GM18526 (cell line): ENCODE data around the gene TRAPPC4.

Experiments
- POLR2A ChIP-seq: IDR thresholded peaks from 3 replicates; pipeline ENCODE4 v1.6.1; 2011; ENCODE audit not compliant: insufficient read length; ENCODE audit errors: extremely low read depth

The TRAPPC4 gene

GRCh38 chr11:119027561-119028345 is 9.2 kb downstream of the TRAPPC4 start:
- TF ChIP-seq POLR2A: no peak

DNA sequence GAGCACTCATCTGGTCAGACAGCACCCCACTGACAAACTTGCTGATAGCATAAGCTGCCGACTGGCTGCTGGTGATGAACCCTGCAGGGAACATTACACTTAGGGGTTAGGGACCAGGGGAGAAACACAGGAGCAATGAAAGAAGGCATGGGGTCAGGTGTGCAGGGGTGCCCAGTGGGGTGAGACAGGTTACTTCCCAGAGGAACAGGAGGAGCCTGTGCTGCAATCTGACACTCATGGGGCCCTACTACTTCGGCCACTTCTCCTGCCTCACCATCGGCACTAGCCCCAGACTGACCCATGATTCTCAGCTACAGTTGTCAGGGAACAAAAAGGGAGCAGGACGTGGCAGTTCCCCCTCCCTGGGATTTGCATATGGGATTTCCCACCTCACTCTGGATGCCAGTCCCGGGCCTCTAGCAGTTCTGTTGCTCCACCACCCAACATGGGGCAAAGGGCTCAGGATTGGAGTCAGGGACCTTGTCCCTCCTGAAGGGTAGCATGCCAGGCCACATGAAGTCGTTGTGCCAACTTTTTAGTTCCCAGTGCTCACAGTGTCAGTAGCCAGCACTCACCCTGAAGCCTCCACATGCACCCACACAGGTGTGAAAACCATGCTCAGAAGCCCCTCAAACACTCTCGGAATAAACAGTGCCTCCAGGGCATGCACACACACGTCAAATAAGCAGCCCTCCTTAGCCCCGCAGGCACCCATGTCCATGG is 9.9 kb downstream of the TRAPPC4 start:
- TF ChIP-seq POLR2A: no peak

- TF ChIP-seq POLR2A: no peak
Observed at GRCh38 chr11:119029069-119029339, 10.4 kb downstream of the TRAPPC4 start.

DNA sequence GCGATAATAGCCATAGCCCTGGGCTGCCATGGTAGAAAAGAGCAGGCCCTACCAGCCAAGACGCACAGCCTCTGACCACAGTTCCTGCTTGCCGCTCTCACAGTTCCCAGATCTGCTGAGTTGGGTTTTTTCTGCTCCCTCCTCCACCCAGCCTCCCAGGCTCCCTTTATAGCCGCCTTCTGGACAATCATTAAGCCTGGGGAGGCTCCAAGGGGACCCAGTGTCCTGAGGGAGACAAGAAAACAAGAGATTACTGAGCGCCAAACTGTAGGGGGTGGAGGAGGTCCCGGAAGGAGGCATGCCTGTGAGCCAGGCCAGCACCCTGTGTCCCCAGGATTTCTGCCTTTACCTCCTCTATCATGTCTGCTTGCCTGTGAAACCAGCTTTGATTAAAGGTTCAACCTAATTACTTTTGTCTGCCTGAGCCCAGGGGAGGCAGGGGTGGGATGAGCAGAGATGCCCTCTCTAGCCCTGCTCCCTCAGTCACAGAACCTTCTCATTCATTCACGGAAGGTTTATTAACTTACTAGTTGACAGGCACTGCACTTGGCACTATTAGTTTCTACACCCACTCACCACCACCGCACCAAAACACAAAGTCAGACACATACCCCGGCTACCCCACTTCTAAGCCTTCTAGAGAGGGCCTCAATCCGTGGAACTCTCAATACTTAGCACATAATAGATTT is 10.9 kb downstream of the TRAPPC4 start:
- no peak for TF ChIP-seq POLR2A

- no peak for TF ChIP-seq POLR2A
Observed at GRCh38 chr11:119030029-119030328, 11.4 kb downstream of the TRAPPC4 start.

DNA sequence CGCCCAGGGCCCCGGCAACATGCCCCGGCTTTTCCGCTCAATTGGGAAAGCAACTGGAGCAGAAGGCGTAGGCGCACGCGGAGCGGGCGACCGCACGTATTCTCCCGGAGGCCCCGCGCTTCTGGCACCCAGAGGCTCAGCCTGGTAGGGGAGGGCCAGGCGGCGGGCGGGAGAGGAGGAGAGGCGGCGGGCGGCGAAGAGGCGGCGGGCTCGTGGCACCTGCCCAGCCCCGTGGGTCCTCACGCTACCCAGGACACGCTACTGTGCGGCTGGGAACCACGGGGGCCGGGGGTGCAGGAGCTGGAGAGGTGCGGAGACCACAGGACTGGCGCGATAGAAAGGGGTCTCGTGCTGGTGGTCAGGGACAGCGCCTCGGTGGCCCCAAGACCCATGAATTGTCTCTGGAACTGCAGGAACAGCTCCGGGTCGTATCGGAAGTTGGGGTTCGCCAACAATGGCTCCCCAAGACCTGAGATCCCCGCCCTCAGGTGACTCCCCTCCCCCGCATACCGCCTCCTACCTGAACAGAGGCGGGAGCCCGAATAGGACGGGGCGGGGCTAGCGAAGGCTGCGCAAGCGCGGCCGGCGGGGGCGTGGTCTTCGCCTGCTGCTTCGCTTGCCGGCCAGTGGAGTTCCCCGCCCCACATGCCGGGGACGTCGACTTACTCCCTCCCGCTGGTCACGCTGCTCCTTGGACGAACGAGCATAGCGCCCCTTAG is 11.9 kb downstream of the TRAPPC4 start, which contains the start of gene SLC37A4:
Gene SLC37A4 (minus strand): TSS at position 549 of the 719 bp plus-strand sequence.
- TF ChIP-seq POLR2A: peak; percentile 69

GRCh38 chr11:119031912-119032280 is 13.3 kb downstream of the TRAPPC4 start:
- TF ChIP-seq POLR2A: no peak

GRCh38 chr11:119034813-119035212 is 16.2 kb downstream of the TRAPPC4 start:
- TF ChIP-seq POLR2A: no peak

DNA sequence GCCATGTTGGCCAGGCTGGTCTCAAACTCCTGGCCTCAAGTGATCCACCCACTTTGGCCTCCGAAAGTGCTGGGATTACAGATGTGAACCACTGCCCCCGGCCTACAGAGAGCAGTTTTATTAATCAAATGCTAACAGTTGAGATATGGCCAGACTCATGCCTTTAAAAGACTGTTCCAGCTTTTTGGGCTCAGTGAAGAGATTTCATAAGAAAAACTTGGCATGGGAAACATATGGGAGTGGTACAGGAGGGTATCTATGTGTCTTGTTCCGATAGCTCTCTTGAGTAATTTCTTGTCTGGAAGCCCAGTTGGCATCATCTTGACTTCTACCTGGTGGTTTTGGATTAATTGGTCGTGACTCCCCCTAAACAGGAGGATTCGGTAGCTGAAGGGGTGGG is 20.3 kb downstream of the TRAPPC4 start:
- TF ChIP-seq POLR2A: no peak

- no peak for TF ChIP-seq POLR2A
Observed at GRCh38 chr11:119041821-119042514, 23.4 kb downstream of the TRAPPC4 start.

DNA sequence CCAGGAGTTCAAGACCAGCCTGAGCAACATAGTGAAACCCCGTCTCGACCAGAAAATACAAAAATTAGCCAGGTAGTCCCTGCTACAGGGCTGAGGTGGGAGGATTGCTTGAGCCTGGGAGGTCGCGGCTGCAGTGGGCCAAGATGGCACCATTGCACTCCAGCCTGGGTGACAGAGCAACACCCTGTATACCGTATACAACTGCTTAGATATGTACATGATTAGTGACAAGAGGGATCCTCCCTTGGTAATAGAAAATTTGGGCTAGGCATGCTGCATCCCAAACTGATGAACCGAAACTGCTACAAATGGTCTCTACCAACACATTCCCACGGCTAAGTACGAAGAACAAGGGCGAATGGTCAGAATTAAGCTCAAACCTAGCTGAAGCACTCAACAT is 24.4 kb downstream of the TRAPPC4 start:
- no peak for TF ChIP-seq POLR2A

DNA sequence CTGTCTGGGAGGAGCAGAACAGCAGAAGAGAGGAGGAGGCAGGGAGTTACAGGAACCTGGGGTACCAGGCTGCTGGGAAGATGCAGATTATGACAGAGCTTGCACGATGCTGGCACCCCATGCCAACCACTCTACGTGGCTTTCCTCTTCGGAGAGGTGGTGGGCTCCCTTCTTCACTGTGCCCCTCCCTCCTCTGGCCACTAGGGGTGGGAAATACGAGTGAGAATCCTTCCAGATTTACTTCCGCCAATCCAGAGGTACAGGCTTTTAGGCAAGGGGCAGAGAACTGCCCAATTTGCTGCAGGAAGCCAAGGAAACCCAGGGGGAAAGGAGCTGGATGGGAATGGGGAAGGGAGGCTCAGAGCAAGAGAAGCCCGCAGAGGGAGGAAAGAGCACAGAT is 26.1 kb downstream of the TRAPPC4 start:
- no peak for TF ChIP-seq POLR2A

GRCh38 chr11:119046489-119046888 is 27.9 kb downstream of the TRAPPC4 start:
- TF ChIP-seq POLR2A: no peak

DNA sequence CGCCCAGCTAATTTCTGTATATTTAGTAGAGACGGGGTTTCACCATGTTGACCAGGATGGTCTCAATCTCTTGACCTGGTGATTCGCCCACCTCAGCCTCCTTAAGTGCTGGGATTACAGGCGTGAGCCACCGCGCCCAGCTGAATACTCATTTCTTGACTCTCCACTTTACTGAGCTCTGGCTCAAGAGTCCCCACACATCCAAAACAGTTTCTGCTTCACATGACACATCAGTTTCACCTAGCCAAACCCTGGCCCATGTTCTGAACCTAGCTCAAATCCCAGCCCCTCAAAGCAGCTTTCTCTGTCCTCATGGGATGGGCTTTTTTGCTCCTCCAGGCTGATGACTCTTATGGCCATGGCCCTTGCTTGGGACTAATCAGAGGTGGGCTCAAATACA is 28.6 kb downstream of the TRAPPC4 start:
- no peak for TF ChIP-seq POLR2A

- TF ChIP-seq POLR2A: no peak
Observed at GRCh38 chr11:119048644-119049043, 30.1 kb downstream of the TRAPPC4 start.

DNA sequence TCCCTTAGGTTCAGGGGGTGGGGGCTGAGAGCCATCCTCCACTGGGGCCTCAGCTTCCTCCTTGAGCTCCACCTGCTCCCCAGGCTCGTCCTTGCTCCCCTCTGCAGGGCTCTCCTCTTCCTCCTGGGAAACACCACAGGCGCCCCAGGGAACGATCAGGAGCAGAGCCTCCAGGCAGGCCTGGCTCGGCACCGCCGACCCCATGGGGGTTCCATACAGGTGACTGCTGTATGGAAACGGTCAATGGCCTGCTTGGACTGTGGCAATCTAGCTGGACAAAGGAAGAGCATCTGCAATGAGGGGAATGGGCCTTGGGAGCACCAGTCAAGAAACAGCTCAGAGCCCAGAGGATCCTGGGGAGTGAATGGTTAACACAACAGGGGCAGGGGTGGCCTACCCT is 30.5 kb downstream of the TRAPPC4 start:
- no peak for TF ChIP-seq POLR2A
